NB4 (cell line): ENCODE measurements around the gene TPRG1.

Experiments used
- DNase-seq: peaks from one replicate; pipeline ENCODE4 v3.0.0; 2010; ENCODE audit warnings: low read depth
- H3K4me3 ChIP-seq: one replicate; pipeline ENCODE4 v1.5.1; 2011; ENCODE audit warnings: mild to moderate bottlenecking, low read depth, low read length, moderate library complexity
- MYC ChIP-seq: IDR thresholded peaks from 2 replicates; pipeline ENCODE4 v1.6.1; 2011; ENCODE audit warnings: low read depth, low read length
- POLR2A ChIP-seq: IDR thresholded peaks from 2 replicates; pipeline ENCODE4 v1.6.1; 2011; ENCODE audit warnings: mild to moderate bottlenecking; ENCODE audit not compliant: insufficient read length; ENCODE audit errors: extremely low read depth
- TF ChIP-seq, protein P1 (sequence below): IDR thresholded peaks from one replicate; pipeline ENCODE4 v1.5.1; 2012; ENCODE audit warnings: low read depth, low read length
- TF ChIP-seq, protein P2 (sequence below): IDR thresholded peaks from 2 replicates; pipeline ENCODE4 v1.6.1; 2011; ENCODE audit warnings: low read depth, low read length

The TPRG1 gene

DNA sequence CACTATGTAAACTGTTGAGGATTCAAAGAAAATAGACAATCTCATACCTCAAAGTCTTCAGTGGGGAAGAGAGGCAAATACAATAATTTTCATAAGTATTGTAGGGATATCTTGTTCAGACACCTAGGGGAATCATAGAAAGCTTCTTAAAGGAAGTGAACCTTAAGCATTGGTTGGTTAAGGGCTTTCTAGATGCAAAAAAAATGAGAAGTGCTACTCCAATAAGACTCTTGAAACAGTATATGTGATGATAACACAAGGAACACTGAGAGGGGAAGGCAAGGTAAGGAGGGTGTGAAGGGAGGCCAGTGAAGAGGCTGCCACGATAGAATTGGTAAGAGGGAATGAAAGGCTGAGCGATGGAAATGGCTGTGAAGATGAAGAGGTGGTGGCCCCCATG lies 104.1 kb downstream of the TPRG1 start:
- TF ChIP-seq, protein P1, sequence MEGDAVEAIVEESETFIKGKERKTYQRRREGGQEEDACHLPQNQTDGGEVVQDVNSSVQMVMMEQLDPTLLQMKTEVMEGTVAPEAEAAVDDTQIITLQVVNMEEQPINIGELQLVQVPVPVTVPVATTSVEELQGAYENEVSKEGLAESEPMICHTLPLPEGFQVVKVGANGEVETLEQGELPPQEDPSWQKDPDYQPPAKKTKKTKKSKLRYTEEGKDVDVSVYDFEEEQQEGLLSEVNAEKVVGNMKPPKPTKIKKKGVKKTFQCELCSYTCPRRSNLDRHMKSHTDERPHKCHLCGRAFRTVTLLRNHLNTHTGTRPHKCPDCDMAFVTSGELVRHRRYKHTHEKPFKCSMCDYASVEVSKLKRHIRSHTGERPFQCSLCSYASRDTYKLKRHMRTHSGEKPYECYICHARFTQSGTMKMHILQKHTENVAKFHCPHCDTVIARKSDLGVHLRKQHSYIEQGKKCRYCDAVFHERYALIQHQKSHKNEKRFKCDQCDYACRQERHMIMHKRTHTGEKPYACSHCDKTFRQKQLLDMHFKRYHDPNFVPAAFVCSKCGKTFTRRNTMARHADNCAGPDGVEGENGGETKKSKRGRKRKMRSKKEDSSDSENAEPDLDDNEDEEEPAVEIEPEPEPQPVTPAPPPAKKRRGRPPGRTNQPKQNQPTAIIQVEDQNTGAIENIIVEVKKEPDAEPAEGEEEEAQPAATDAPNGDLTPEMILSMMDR, result no peak
- TF ChIP-seq MYC, result no peak
- TF ChIP-seq, protein P2, sequence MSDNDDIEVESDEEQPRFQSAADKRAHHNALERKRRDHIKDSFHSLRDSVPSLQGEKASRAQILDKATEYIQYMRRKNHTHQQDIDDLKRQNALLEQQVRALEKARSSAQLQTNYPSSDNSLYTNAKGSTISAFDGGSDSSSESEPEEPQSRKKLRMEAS, result no peak
- no peak for TF ChIP-seq POLR2A
- H3K4me3 ChIP-seq, result no peak overlapping the region
- DNase-seq, result no peak

DNA sequence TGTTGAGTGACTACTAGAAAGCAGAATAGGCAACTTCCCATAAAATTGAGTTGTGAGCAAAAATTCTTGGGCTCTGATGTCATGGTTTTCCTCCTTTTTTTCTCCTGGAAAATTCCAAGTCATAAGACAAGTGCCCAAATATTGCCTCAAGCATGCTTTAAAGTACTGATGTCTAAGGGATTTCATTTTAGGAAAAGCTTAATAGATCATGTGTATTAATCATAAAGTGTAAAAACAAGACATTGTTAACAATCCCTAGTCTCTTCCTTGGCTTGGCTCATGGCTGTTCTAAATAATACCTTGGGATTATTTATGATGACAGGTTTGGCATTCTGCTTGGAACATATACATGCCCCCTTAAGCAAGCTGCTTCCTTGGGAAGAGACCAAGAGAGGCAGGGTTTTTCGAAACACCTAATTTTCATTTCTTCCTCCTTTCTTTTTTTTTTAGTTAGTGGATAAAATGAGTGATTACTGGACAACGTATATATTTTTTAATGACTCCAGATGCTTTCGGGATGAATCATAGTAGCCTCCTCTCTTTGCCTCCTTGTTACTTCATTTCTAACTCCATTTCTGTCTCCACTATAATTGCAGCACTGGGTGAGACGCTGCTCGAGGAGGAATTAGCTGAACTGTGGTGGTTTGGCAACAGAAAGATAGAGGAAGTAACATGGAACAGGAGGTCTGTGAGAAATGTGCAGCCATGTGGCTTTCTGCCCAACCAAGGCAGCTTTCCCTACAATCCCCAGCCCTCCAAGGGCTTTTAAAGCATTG lies 104.9 kb downstream of the TPRG1 start:
- no peak overlapping the region for H3K4me3 ChIP-seq
- TF ChIP-seq MYC, result peak; percentile 90
- TF ChIP-seq, protein P1, result no peak
- TF ChIP-seq, protein P2, result peak; percentile 85
- TF ChIP-seq POLR2A, result no peak
- peak; percentile 86 for DNase-seq

DNA sequence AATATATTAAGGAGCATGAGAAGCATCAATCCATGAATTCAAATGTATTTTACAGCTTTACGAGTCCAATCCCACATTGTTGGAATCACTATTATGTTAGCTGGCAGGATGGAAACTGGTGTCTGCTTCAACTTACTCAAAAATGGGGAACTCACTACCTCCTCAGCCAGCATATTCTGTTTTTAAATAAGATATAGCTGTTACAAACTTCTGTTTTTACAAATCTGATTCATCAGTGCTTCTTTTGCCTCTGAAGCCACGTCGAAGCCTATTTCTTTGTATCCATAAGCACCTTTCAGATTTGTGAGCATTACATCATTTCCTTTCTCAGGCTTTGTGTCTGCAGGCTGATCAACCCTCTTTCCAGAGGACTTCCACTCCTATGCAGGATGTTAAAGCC lies 105.9 kb downstream of the TPRG1 start:
- DNase-seq, result peak; percentile 22
- H3K4me3 ChIP-seq, result no peak overlapping the region
- TF ChIP-seq, protein P1, result no peak
- TF ChIP-seq MYC (no peak), POLR2A (no peak)
- TF ChIP-seq, protein P2, result no peak

DNA sequence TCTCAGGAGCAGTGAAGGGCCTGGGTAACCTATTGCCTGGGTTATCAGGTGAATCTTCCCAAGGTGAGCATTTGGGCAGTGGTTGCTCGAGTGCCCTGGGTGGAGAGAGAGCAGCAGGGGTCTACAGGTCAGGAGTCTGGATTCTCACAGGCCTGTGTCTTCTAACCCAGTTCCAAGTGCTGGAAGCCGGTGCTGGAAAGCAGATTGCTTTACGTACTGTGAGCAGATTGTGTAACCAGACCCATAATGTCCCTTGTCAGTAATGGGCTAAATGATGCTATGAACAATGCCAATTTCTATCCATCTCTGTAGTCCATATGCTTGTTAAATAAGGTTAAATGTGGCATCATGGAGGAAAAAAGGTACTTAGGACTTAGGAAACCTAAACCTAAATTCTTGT lies 106.5 kb downstream of the TPRG1 start:
- H3K4me3 ChIP-seq, result no peak overlapping the region
- TF ChIP-seq, protein P1, result no peak
- TF ChIP-seq, protein P2, result no peak
- TF ChIP-seq POLR2A (no peak), MYC (no peak)
- no peak for DNase-seq

DNA sequence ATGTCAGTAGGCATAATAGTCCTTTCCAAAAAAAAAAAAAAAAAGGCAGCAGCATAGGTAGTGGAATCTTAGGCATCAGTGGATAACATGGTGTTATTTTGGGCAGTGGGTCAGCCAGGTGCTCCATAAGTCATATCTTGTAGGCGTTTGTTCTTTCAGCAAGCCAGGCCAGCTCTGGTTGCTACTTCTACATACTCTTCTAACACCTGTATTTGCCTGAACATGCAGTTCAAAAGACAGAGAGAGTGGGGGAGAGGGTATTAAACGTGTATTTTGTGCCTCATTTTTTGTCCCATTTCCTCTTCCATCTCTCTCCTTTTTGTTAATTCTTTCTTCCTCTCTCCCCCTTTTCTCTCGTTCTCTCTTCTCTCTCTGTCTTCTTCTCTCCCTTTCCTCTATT lies 110.4 kb downstream of the TPRG1 start:
- H3K4me3 ChIP-seq, result no peak overlapping the region
- DNase-seq, result no peak
- TF ChIP-seq, protein P1, result no peak
- TF ChIP-seq POLR2A, result no peak
- no peak for TF ChIP-seq MYC
- TF ChIP-seq, protein P2, result no peak

DNA sequence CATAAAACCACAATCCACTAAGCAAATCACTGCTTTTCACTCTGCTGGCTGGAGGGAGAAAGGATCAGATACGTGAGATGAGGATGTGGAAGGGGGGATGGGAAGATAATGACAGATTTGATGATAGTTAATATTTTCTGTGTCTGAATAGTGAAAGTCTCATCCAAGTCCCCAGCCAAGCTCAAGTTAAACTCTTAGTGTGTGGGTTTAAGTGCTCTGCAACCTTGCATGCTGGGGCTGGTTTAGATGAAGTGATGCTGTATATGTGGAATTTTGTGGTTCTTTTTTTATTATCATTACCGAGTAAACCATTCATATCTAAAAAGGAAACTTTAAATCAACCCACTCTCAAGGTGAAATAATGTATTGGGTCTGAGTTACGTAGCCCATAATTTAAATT lies 111.0 kb downstream of the TPRG1 start:
- TF ChIP-seq MYC, result no peak
- no peak for DNase-seq
- H3K4me3 ChIP-seq, result no peak overlapping the region
